Left renal cortex interstitium (tissue), 4 donors: Measurements from ENCODE around the gene PCDHGB1. TPM values are rescaled to one million over a fixed set of nuclear protein-coding genes. Genes with fewer than 3 reads are reported as not detected.
"Not testable (repeated sequence)": the region's sequence is repeated elsewhere in the genome, so short reads cannot be mapped to it uniquely, and the experiment has no call there.

Experiments used
- DNase-seq, 4 donors: peaks; one replicate each; pipeline ENCODE4 v3.0.0-alpha.2; 2013; ENCODE audit warnings: low read depth in 4 of 4, low spot score in 2 of 4, missing footprints in 1 of 4
- polyA plus RNA-seq, 4 donors: library from polyadenylated mRNA; unstranded; fragments of 120-200 nt; gene quantifications; one replicate each; pipeline ENCODE4 v1.2.1, GENCODE V29; 2013; ENCODE audit not compliant: insufficient read length in 4 of 4

PCDHGB1 gene
- polyA plus RNA-seq, 4 donors: 1.6 to 2.2 (median 1.8) TPM

DNA sequence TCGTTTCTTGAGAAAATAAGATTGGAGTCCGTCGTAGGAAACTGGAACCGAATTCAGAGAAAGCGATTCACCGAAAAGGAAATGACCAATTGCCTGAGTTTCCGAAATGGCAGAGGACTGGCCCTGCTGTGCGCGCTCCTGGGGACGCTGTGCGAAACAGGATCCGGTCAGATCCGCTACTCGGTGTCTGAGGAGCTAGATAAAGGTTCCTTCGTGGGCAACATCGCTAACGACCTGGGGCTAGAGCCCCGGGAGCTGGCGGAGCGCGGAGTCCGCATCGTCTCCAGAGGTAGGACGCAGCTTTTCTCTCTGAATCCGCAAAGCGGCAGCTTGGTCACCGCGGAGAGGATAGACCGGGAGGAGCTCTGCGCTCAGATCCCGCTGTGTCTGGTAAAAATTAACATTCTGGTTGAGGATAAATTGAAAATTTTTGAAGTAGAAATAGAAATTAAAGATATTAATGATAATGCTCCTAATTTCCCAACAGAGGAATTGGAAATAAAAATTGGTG, 5.9 kb upstream of the PCDHGB1 start:
- no peak for DNase-seq

DNA sequence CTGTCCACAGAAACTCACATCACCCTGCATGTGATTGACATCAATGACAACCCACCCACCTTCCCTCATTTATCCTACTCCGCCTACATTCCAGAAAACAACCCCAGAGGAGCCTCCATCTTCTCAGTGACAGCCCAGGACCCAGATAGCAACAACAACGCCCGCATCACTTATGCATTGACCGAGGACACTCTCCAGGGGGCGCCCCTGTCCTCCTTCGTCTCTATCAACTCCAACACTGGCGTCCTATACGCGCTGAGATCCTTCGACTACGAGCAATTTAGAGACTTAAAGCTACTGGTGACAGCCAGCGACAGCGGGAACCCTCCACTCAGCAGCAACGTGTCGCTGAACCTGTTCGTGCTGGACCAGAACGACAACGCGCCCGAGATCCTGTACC, 4.6 kb upstream of the PCDHGB1 start:
- DNase-seq: no peak

DNA sequence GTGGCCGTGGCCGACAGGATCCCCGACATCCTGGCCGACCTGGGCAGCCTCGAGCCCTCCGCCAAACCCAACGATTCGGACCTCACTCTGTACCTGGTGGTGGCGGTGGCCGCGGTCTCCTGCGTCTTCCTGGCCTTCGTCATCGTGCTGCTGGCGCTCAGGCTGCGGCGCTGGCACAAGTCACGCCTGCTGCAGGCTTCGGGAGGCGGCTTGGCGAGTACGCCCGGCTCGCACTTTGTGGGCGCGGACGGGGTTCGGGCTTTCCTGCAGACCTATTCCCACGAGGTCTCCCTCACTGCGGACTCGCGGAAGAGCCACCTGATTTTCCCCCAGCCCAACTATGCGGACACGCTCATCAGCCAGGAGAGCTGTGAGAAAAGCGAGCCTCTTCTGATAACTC, 3.9 kb upstream of the PCDHGB1 start:
- DNase-seq: not testable (repeated sequence)

DNA sequence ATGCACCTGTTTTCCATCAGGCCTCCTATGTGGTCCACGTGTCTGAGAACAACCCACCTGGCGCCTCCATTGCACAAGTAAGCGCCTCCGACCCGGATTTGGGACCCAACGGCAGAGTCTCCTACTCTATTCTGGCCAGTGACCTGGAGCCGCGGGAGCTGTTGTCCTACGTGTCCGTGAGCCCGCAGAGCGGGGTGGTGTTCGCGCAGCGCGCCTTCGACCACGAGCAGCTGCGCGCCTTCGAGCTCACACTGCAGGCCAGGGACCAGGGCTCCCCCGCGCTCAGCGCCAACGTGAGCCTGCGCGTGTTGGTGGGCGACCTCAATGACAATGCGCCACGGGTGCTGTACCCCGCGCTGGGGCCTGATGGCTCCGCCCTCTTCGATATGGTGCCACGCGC, 1.7 kb downstream of the PCDHGB1 start:
- DNase-seq: no peak

DNA sequence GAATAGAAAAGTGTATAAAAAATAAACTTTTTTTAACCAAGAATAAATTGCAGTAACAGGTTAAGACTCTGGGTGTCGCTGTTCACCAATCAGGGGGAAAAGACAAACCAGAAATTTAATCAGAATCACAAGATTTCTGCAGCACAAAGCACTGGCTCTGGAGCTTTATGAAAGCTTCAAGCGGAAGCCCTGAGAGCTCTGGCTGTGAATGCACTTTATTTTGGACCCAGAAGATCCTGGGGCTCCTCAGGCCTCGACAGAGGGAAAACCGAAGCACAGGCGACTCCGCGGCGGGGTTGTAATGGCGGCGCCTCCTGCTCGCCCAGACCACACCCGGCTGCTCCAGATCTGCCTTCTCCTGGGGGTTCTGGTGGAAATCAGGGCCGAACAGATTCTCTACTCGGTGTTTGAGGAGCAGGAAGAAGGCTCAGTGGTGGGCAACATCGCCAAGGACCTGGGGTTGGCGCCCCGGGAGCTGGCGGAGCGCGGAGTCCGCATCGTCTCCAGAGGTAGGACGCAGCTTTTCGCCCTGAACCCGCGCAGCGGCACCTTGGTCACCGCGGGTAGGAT, 5.1 kb downstream of the PCDHGB1 start, which contains the start of gene PCDHGA4:
Gene PCDHGA4 (plus strand): TSS at position 122 of the 570 bp plus-strand sequence. CDS start 87 bp downstream, at position 209.
- no peak for DNase-seq

DNA sequence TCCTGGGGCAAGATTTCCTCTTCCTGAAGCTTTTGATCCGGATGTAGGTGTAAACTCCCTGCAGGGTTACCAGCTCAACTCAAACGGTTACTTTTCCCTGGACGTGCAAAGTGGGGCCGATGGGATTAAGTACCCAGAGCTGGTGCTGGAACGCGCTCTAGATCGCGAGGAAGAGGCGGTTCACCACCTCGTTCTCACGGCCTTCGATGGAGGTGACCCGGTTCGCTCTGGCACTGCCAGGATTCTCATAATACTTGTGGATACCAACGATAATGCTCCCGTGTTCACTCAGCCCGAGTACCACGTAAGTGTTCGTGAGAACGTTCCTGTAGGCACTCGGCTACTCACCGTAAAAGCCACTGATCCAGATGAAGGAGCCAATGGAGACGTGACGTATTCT, 5.7 kb downstream of the PCDHGB1 start:
- DNase-seq: no peak

DNA sequence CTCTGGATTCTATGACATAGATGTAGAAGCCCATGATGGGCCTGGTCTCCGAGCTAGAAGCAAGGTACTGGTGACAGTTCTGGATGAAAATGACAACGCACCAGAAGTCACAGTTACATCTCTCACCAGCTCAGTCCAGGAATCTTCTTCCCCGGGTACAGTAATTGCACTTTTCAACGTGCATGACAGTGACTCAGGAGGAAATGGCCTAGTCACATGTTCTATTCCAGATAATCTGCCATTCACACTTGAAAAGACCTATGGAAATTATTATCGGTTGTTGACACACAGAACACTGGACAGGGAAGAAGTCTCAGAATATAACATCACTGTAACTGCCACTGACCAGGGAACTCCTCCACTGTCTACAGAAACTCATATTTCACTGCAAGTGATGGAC, 6.2 kb downstream of the PCDHGB1 start:
- DNase-seq: no peak

DNA sequence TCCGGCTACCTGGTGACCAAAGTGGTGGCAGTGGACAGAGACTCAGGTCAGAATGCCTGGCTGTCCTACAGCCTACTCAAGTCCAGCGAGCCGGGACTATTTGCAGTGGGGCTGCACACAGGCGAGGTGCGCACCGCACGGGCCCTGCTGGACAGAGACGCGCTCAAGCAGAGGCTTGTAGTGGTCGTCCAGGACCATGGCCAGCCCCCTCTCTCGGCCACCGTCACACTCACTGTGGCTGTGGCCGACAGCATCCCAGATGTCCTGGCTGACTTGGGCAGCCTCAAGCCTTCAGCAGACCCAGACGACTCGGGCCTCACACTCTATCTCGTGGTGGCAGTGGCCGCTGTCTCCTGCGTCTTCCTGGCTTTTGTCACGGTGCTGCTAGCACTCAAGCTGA, 7.1 kb downstream of the PCDHGB1 start:
- DNase-seq: no peak

DNA sequence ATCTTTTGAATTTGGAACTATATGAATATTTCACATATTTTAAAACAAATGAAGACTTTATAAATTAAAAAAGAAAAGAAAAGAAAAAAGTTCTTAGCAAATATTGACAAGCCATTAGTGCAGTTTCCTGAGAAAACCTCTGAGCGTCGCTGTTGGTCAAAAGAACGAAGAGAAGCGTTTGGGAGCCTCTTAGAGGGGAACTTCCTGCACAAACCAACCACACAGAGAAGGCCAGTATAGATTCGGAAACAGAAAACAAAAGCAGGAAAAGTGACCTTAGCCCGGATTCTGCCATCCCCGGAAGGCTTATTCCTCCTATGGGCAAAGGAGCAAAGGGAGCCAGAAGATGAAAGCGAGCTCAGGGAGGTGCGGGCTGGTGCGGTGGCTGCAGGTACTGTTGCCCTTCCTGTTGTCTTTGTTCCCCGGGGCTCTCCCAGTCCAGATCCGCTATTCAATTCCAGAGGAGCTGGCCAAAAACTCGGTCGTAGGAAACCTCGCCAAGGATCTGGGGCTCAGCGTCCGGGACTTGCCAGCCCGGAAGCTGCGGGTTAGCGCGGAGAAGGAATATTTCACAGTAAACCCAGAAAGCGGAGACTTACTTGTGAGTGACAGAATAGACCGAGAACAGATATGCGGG, 10.0 kb downstream of the PCDHGB1 start, which contains the start of gene PCDHGB2:
Gene PCDHGB2 (plus strand): TSS at position 205 of the 637 bp plus-strand sequence. CDS start 142 bp downstream, at position 347.
- DNase-seq: no peak

DNA sequence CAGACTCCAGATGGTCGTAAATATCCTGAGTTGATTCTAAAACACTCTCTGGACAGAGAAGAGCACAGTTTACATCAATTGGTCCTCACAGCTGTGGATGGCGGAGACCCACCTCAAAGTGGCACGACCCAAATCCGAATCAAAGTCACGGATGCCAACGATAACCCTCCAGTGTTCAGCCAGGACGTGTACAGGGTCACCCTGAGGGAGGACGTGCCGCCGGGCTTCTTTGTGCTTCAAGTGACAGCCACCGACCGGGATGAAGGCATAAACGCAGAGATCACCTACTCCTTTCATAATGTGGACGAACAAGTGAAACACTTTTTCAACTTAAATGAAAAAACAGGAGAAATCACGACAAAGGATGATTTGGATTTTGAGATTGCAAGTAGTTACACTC, 10.8 kb downstream of the PCDHGB1 start:
- DNase-seq: no peak

DNA sequence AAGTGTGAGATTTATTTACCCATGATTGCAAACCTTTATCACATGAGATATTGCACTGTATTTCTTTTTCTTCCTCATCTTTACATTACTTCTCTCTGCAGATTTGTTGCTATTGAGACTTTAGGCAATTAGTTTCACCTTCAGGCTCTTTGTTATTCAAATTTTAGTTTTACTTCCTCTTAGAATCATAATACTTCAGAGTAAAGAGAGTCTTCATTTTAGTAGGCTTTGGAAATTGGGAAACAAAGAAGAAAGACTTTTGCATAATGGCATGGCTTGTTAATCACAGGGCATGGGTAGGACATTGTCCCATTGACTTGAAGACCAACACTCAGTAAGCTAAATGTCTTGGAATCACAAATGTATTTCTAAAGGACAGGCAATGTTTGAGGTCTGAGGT, 12.8 kb downstream of the PCDHGB1 start:
- no peak for DNase-seq

DNA sequence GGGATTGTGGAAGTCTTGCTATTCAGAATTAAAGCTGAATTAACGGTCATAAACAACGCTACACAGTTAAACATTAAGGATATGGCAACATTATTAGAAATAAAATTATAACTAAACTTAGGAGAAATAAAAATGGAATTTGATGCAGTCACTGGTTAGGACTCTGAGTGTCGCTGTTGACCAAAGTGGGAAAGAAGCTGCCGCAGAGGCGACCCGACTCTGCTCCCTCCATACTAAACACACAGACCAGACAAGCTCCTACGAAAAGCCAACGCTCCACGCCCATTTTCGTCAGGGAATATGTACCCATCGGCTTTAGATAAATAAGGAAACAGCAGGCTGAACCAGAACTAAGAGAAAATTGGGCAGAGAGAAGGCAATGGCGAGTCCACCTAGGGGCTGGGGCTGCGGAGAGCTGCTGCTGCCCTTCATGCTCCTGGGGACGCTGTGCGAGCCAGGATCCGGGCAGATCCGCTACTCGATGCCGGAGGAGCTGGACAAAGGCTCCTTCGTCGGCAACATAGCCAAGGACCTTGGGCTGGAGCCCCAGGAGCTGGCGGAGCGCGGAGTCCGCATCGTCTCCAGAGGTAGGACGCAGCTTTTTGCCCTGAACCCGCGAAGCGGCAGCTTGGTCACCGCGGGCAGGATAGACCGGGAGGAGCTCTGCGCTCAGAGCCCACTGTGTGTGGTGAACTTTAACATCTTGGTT, 14.2 kb downstream of the PCDHGB1 start, which contains the start of gene PCDHGA5:
Gene PCDHGA5 (plus strand): TSS at position 211 of the 709 bp plus-strand sequence. CDS start 169 bp downstream, at position 380.
- no peak for DNase-seq

DNA sequence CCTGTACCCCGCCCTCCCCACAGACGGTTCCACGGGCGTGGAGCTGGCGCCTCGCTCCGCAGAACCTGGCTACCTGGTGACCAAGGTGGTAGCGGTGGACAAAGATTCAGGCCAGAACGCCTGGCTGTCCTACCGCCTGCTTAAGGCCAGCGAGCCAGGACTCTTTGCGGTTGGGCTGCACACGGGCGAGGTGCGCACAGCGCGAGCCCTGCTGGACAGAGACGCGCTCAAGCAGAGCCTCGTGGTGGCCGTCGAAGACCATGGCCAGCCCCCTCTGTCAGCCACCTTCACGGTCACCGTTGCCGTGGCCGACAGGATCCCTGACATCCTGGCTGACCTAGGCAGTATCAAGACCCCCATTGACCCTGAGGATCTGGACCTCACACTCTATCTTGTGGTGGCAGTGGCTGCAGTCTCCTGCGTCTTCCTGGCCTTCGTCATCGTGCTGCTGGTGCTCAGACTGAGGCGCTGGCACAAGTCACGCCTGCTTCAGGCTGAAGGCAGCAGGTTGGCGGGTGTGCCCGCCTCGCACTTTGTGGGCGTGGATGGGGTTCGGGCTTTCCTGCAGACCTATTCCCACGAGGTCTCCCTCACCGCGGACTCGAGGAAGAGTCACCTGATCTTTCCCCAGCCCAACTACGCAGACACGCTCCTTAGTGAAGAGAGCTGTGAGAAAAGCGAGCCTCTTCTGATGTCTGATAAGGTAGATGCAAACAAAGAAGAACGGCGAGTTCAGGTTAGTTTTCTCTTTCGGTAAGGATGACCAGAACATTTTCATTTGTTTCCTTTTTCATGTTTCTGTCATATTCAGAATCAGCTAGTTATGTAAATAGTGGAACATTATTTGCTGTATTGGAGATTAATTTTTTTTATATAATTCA, 16.4 kb downstream of the PCDHGB1 start:
- no peak for DNase-seq

DNA sequence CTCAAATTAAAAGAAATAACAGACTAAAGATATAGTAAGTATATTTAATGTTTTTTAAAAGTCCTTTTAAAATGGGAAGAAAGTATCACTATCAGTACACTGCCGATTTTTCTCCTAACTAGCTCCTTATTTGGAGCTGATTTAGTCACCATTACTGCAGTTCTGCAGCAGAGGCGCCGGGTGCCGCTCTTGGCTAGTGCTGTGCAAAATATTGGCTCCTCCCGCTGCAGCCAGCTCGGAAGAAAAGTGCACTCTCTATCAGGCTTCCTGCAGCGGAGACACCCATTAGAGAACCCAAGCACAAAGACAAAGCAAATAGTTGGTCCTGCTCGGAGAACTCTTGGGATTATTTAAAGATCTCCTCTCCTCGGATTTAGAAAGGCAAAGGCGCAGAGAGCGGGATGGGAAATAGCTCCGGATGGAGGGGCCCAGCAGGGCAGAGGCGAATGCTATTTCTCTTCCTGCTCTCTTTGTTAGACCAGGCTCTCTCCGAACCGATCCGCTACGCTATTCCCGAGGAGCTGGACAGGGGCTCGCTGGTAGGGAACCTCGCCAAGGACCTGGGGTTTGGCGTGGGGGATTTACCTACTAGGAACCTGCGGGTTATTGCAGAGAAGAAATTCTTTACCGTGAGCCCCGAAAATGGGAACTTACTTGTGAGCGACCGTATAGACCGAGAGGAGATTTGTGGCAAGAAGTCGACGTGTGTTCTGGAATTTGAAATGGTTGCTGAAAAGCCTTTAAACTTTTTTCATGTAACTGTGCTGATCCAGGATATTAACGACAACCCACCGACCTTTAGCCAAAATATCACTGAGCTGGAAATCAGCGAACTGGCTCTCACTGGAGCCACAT, 20.3 kb downstream of the PCDHGB1 start, which contains the start of gene PCDHGB3:
Gene PCDHGB3 (plus strand): TSS at position 249 of the 855 bp plus-strand sequence. CDS start 153 bp downstream, at position 402.
- DNase-seq: no peak

DNA sequence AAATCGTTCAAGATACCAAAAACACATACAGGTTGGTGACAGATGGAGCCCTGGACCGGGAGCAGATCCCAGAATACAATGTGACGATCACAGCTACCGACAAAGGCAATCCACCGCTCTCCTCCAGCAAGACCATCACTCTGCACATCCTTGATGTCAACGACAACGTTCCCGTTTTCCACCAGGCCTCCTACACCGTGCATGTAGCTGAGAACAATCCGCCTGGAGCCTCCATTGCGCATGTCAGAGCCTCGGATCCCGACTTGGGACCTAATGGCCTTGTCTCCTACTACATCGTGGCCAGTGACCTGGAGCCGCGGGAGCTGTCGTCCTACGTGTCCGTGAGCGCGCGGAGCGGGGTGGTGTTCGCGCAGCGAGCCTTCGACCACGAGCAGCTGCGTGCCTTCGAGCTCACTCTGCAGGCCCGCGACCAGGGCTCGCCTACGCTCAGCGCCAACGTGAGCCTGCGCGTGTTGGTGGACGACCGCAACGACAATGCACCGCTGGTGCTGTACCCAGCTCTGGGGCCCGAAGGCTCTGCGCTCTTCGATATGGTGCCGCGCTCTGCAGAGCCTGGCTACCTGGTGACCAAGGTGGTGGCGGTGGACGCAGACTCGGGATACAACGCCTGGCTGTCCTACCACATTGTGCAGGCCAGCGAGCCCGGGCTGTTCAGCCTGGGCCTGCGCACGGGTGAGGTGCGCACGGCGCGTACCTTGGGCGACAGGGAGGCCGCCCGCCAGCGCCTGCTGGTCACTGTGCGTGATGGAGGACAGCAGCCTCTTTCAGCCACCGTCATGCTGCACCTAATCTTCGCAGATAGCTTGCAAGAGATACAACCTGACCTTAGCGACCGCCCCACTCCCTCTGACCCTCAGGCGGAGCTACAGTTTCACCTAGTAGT, 21.9 kb downstream of the PCDHGB1 start:
- DNase-seq: no peak

DNA sequence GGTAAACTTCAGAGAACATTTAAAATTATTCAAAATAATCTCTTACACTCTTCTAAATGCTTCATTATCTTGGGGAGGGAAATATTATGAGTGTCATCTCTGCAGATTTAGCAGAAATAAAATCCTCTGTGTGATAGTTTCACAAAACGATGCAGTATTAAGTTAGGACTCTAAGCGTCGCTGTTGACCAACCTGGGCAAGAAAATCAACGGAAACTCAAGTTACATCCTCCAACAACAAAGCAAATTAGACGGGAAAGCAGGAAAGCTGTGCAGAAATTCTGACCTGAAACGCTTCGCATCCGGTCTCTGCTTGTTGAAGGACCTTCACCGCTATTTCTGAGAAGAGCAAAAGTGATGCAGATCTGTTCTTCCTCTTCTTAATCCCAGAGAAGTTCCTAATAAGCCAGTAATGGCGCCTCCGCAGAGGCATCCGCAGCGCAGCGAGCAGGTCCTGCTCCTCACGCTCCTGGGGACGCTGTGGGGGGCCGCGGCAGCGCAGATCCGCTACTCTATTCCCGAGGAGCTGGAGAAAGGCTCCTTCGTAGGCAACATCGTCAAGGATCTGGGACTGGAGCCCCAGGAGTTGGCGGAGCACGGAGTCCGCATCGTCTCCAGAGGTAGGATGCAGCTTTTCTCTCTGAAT, 23.9 kb downstream of the PCDHGB1 start, which contains the start of gene PCDHGA6:
Gene PCDHGA6 (plus strand): TSS at position 219 of the 645 bp plus-strand sequence. CDS start 193 bp downstream, at position 412.
- DNase-seq: no peak

DNA sequence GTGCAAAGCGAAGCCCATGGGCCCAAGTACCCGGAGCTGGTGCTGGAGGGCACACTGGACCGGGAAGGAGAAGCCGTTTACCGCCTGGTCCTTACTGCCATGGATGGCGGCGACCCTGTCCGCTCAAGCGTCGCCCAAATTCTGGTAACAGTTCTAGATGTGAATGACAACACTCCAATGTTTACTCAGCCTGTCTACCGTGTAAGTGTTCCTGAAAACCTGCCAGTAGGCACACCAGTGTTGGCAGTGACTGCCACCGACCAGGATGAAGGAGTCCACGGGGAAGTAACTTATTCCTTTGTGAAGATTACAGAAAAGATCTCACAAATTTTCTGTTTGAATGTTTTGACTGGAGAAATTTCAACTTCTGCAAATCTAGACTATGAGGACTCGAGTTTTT, 24.7 kb downstream of the PCDHGB1 start:
- no peak for DNase-seq
